ENCODE data around the gene DGCR2. TPM values are rescaled to one million over a fixed set of nuclear protein-coding genes. Genes with fewer than 3 reads are reported as not detected.

DGCR2 gene
- total RNA-seq, 4 donors from 2014 or later, result 42.5 to 75.2 (median 50.8) TPM

GRCh38 chr22:19047993-19048392 is 74.2 kb downstream of the DGCR2 start:
- intact Hi-C loops (cut with DNase I), result no loop called here
- Histone ChIP-seq H3K4me1 (no peaks in the 10 kb centered on the region), H3K27me3 (no peaks in the 10 kb centered on the region), H3K4me3 (no peak overlapping the region), H3K27ac (no peak overlapping the region), H3K9me3 (no peaks in the 10 kb centered on the region), H3K36me3 (peaks cover 27 to 98% (median 63%) of the 10 kb centered on the region in 3 donors)
- TF ChIP-seq POLR2A (IDR thresholded peaks at IDR 0.05) (no peak), CTCF (IDR thresholded peaks at IDR 0.05) (no peak)
- no peak for DNase-seq
- WGBS, 2 donors, result 90 to 98% methylated on average over 9 to 11 of the region's 11 CpGs

- intact Hi-C loops (cut with DNase I), result no loop called here
- H3K27ac ChIP-seq, result no peak overlapping the region
- DNase-seq, result no peak
- H3K27me3 ChIP-seq, result no peaks in the 10 kb centered on the region
- no peak overlapping the region for H3K4me3 ChIP-seq
- H3K36me3 ChIP-seq, result peaks cover 31 to 98% (median 69%) of the 10 kb centered on the region in 3 donors
- no peaks in the 10 kb centered on the region for H3K9me3 ChIP-seq
- no peak for TF ChIP-seq POLR2A (IDR thresholded peaks at IDR 0.05)
- no peak for TF ChIP-seq CTCF (IDR thresholded peaks at IDR 0.05)
- WGBS, 2 donors, result 91 to 93% methylated on average over 1 to 2 of the region's 5 CpGs
- no peaks in the 10 kb centered on the region for H3K4me1 ChIP-seq
Observed at GRCh38 chr22:19046719-19047609, 75.2 kb downstream of the DGCR2 start.

GRCh38 chr22:19046287-19046686 is 75.9 kb downstream of the DGCR2 start:
- Histone ChIP-seq H3K9me3 (no peaks in the 10 kb centered on the region), H3K4me1 (no peaks in the 10 kb centered on the region), H3K27ac (no peak overlapping the region), H3K4me3 (no peak overlapping the region), H3K36me3 (peaks cover 38 to 98% (median 71%) of the 10 kb centered on the region in 3 donors), H3K27me3 (no peaks in the 10 kb centered on the region)
- DNase-seq, result no peak
- TF ChIP-seq CTCF (IDR thresholded peaks at IDR 0.05) (no peak), POLR2A (IDR thresholded peaks at IDR 0.05) (no peak)
- intact Hi-C loops (cut with DNase I), result no loop called here
- 100% methylated on average over 1 of the region's 2 CpGs for WGBS, 2 donors

GRCh38 chr22:19045094-19045493 is 77.1 kb downstream of the DGCR2 start:
- H3K9me3 ChIP-seq, result no peaks in the 10 kb centered on the region

More at GRCh38 chr22:19045094-19045493, 77.1 kb downstream of the DGCR2 start:
- peaks cover 50 to 100% (median 81%) of the 10 kb centered on the region in 3 donors for H3K36me3 ChIP-seq
- TF ChIP-seq CTCF (IDR thresholded peaks at IDR 0.05) (no peak), POLR2A (IDR thresholded peaks at IDR 0.05) (no peak)
- no peak for DNase-seq
- no peaks in the 10 kb centered on the region for H3K4me1 ChIP-seq
- no peak overlapping the region for H3K27ac ChIP-seq
- intact Hi-C loops (cut with DNase I), result no loop called here
- no peak overlapping the region for H3K4me3 ChIP-seq
- H3K27me3 ChIP-seq, result no peaks in the 10 kb centered on the region
- 69 to 80% methylated on average over 7 of the region's 7 CpGs for WGBS, 2 donors

Measured in esophagus squamous epithelium (tissue), 5 donors.